Esophagus muscularis mucosa (tissue), 4 donors: ENCODE results near the gene TMED1. TPM values are rescaled to one million over a fixed set of nuclear protein-coding genes. Genes with fewer than 3 reads are reported as not detected.

Experiments
- DNase-seq: peaks from one replicate; pipeline ENCODE4 v3.0.0-alpha.2; 2017; ENCODE audit errors: extremely low spot score
- H3K27ac ChIP-seq, 4 donors: fragments of 200-600 bp; sonication (generic); replicated peaks in 1 of 4; 1 replicate in 3 of 4; 2 replicates in 1 of 4; pipeline ENCODE4 v1.5.1; 2016 to 2019; ENCODE audit warnings: mild to moderate bottlenecking in 1 of 4
- H3K27me3 ChIP-seq, 4 donors: fragments of 200-600 bp; sonication (generic); one replicate each; pipeline versions ENCODE4 v1.5.1 to v1.6.0; 2016 to 2019
- H3K36me3 ChIP-seq, 4 donors: fragments of 200-600 bp; sonication (generic); one replicate each; pipeline ENCODE4 v1.5.1; 2016 to 2019
- H3K4me1 ChIP-seq, 4 donors: fragments of 200-600 bp; sonication (generic); one replicate each; pipeline ENCODE4 v1.5.1; 2016 to 2019
- H3K4me3 ChIP-seq, 4 donors: fragments of 200-600 bp; sonication (generic); 1 replicate in 2 of 4; 2 replicates in 2 of 4; pipeline ENCODE4 v1.5.1; 2016 to 2019; ENCODE audit warnings: mild to moderate bottlenecking in 4 of 4, moderate library complexity in 1 of 4
- H3K9me3 ChIP-seq, 4 donors: fragments of 200-600 bp; sonication (generic); 1 replicate in 3 of 4; 2 replicates in 1 of 4; pipeline ENCODE4 v1.5.1; 2016 to 2019
- EP300 ChIP-seq: sonication (generic); formaldehyde crosslinking; IDR thresholded peaks from one replicate; pipeline ENCODE4 v1.6.1; 2017; ENCODE audit warnings: antibody characterized with exemption
- POLR2A ChIP-seq: fragments of 450-650 bp; IDR thresholded peaks from one replicate; pipeline ENCODE4 v1.6.1; 2017; ENCODE audit warnings: antibody characterized with exemption, moderate library complexity, mild to moderate bottlenecking, low read depth
- POLR2AphosphoS5 ChIP-seq, 2 donors: sonication (generic); formaldehyde crosslinking; IDR thresholded peaks; one replicate each; pipeline ENCODE4 v1.6.1; 2017; ENCODE audit warnings: antibody characterized with exemption in 2 of 2
- WGBS: methylation state at CpG from one replicate; pipeline ENCODE4 v1.1.5; 2018; 5-methylcytosine and 5-hydroxymethylcytosine counted together
- intact Hi-C: fragments of 100-400 bp; cut with DNase I; formaldehyde crosslinking; loops from one replicate; pipeline ENCODE4 v1.15.1; 2023
- total RNA-seq, 4 donors: library from RNA; depleted of rRNA; stranded (reverse); fragments of >200 nt; gene quantifications; one replicate each; pipeline versions ENCODE4 v1.1.0 to v1.2.1, GENCODE V29; 2016
- TF ChIP-seq, protein P1 (sequence below), 3 experiments: fragments of 200-600 bp in 2 of 3; fragments of 450-650 bp in 1 of 3; sonication (generic) in 2 of 3; IDR thresholded peaks; one replicate each; pipeline ENCODE4 v1.5.1; 2017 to 2019; ENCODE audit warnings: antibody characterized with exemption in 3 of 3, mild to moderate bottlenecking in 2 of 3, moderate library complexity in 1 of 3

The TMED1 gene
- total RNA-seq, 4 donors from 2014 or later = 18.7 to 29.5 (median 27.7) TPM

DNA sequence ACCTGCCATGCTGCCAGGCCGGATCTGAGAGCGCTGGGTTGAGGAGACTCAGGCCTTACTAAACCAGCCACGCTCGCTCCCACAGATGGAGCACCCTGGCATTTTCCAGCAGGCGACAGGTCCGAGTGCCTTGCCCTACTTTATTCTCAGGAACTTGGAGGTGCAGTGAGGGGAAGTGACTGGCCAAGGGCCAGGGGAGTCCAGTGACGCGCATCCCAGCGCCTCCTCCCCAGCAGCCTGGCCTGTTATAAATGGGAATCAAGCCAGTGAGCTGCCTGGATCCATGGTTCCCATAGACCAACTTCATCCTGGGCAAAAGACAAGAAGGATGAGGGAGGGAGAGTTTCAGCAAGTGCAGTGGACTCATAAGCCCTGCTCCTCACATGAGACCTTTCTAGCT is 35.5 kb downstream of the TMED1 start:
- 38% methylated on average over 9 of the region's 9 CpGs for WGBS
- H3K9me3 ChIP-seq = no peaks in the 10 kb centered on the region
- peak overlapping the region in 2 of 4 donors; percentile 38 to 68 for H3K27ac ChIP-seq
- peaks cover 9 to 15% (median 9%) of the 10 kb centered on the region in 4 donors for H3K4me1 ChIP-seq
- no peaks in the 10 kb centered on the region for H3K27me3 ChIP-seq
- peaks cover 55 to 98% (median 89%) of the 10 kb centered on the region in 4 donors for H3K36me3 ChIP-seq
- intact Hi-C loops = no loop called here
- no peak overlapping the region for H3K4me3 ChIP-seq
- DNase-seq = no peak
- TF ChIP-seq EP300 (no peak), POLR2AphosphoS5 (IDR thresholded peaks at IDR 0.05) (no peak), POLR2A (no peak)
- TF ChIP-seq, protein P1, sequence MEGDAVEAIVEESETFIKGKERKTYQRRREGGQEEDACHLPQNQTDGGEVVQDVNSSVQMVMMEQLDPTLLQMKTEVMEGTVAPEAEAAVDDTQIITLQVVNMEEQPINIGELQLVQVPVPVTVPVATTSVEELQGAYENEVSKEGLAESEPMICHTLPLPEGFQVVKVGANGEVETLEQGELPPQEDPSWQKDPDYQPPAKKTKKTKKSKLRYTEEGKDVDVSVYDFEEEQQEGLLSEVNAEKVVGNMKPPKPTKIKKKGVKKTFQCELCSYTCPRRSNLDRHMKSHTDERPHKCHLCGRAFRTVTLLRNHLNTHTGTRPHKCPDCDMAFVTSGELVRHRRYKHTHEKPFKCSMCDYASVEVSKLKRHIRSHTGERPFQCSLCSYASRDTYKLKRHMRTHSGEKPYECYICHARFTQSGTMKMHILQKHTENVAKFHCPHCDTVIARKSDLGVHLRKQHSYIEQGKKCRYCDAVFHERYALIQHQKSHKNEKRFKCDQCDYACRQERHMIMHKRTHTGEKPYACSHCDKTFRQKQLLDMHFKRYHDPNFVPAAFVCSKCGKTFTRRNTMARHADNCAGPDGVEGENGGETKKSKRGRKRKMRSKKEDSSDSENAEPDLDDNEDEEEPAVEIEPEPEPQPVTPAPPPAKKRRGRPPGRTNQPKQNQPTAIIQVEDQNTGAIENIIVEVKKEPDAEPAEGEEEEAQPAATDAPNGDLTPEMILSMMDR (IDR thresholded peaks at IDR 0.05) = no peak

DNA sequence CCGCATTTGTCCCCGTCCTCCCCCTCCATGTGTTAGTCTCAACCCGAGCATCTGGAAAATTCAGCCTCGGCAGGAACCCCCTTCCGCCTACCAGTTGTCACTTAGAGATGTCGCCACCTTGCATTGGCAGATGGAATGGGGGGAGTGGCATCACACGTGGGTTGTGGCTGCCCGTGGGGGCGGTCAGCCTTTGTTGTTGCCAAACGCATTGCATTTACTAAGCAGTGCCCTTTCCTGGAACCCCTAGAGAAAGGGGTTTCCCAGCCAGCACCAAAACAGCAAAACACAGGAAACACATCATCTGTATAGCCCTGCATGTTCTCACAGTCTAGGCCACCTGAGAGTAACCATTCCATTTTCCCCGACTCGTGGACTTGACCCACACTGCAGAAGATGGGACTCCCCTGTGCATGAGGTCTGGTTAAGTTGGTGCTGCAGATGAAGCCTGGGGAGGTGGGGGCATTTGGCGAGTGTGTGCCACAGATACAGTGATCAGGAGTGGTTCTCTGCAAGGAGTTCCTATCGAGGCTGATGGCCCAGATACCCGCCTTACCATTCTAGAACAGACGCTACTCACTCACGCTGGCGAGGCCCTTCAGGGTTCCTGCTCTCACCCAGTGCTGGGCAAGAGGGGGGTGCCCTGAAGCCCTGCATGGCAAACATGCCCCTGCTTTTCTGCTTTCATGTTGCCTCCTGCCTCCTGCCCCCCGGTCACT is 38.3 kb downstream of the TMED1 start:
- Histone ChIP-seq H3K27me3 (no peaks in the 10 kb centered on the region), H3K36me3 (peaks cover 55 to 98% (median 89%) of the 10 kb centered on the region in 4 donors), H3K4me1 (peaks cover 9 to 15% (median 9%) of the 10 kb centered on the region in 4 donors), H3K9me3 (no peaks in the 10 kb centered on the region), H3K27ac (no peak overlapping the region), H3K4me3 (no peak overlapping the region)
- no peak for TF ChIP-seq POLR2AphosphoS5 (IDR thresholded peaks at IDR 0.05)
- TF ChIP-seq, protein P1 (IDR thresholded peaks at IDR 0.05) = no peak
- TF ChIP-seq POLR2A = no peak
- no peak for TF ChIP-seq EP300
- DNase-seq = no peak
- intact Hi-C loops = no loop called here
- WGBS = 83% methylated on average over 12 of the region's 19 CpGs

GRCh38 chr19:10797078-10797477 is 38.9 kb downstream of the TMED1 start:
- intact Hi-C loops = no loop called here
- 90% methylated on average over 14 of the region's 14 CpGs for WGBS
- DNase-seq = no peak

GRCh38 chr19:10796653-10797052 is 39.4 kb downstream of the TMED1 start:
- Histone ChIP-seq H3K9me3 (no peaks in the 10 kb centered on the region), H3K27me3 (no peaks in the 10 kb centered on the region), H3K4me3 (no peak overlapping the region), H3K4me1 (peaks cover 9 to 15% (median 9%) of the 10 kb centered on the region in 4 donors), H3K27ac (no peak overlapping the region), H3K36me3 (peaks cover 49 to 97% (median 89%) of the 10 kb centered on the region in 4 donors)
- TF ChIP-seq POLR2AphosphoS5 (IDR thresholded peaks at IDR 0.05) (no peak), EP300 (no peak), POLR2A (no peak)
- TF ChIP-seq, protein P1 (IDR thresholded peaks at IDR 0.05) = no peak
- 94% methylated on average over 16 of the region's 19 CpGs for WGBS
- intact Hi-C loops = no loop called here
- no peak for DNase-seq

More at GRCh38 chr19:10797078-10797477, 38.9 kb downstream of the TMED1 start:
- H3K4me3 ChIP-seq = no peak overlapping the region
- H3K27me3 ChIP-seq = no peaks in the 10 kb centered on the region
- no peak for TF ChIP-seq POLR2AphosphoS5 (IDR thresholded peaks at IDR 0.05)
- TF ChIP-seq, protein P1 (IDR thresholded peaks at IDR 0.05) = no peak
- TF ChIP-seq EP300 = no peak
- H3K36me3 ChIP-seq = peaks cover 49 to 97% (median 89%) of the 10 kb centered on the region in 4 donors
- H3K9me3 ChIP-seq = no peaks in the 10 kb centered on the region
- H3K27ac ChIP-seq = no peak overlapping the region
- H3K4me1 ChIP-seq = peaks cover 9 to 15% (median 9%) of the 10 kb centered on the region in 4 donors
